NB4 (cell line): ENCODE data around the gene TNFAIP8L3.

Experiments used
- DNase-seq: peaks from one replicate; pipeline ENCODE4 v3.0.0; 2010; ENCODE audit warnings: low read depth
- H3K4me3 ChIP-seq: one replicate; pipeline ENCODE4 v1.5.1; 2011; ENCODE audit warnings: mild to moderate bottlenecking, low read depth, low read length, moderate library complexity
- CTCF ChIP-seq: IDR thresholded peaks from one replicate; pipeline ENCODE4 v1.5.1; 2012; ENCODE audit warnings: low read depth, low read length
- MYC ChIP-seq: IDR thresholded peaks from 2 replicates; pipeline ENCODE4 v1.6.1; 2011; ENCODE audit warnings: low read depth, low read length
- POLR2A ChIP-seq: IDR thresholded peaks from 2 replicates; pipeline ENCODE4 v1.6.1; 2011; ENCODE audit warnings: mild to moderate bottlenecking; ENCODE audit not compliant: insufficient read length; ENCODE audit errors: extremely low read depth
- TF ChIP-seq, protein P1 (sequence below): IDR thresholded peaks from 2 replicates; pipeline ENCODE4 v1.6.1; 2011; ENCODE audit warnings: low read depth, low read length

The TNFAIP8L3 gene

GRCh38 chr15:51053571-51053970 is 41.1 kb downstream of the TNFAIP8L3 start:
- no peak for DNase-seq
- TF ChIP-seq POLR2A (no peak), CTCF (no peak), MYC (no peak)
- TF ChIP-seq, protein P1, sequence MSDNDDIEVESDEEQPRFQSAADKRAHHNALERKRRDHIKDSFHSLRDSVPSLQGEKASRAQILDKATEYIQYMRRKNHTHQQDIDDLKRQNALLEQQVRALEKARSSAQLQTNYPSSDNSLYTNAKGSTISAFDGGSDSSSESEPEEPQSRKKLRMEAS = no peak
- H3K4me3 ChIP-seq = no peak overlapping the region

DNA sequence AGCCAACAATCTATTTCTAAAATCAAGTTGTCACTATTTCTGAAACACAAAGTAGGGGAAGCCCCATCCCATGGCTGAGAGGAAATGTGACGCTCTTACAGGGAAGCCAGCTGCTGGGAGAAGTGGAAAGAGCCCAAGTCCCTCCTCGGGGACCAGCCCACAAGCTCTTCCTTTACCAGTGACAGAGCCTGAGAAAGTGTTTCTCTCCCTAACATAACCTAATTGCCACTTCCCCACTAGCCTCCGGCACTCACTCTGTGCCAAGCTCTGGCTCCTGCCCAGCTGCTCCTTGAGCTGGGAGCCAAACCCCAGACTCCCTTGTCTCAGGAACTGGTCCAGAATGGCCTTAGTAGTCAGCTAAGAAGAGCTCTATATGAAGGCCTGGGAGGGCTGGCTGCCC is 42.9 kb downstream of the TNFAIP8L3 start:
- no peak for DNase-seq
- H3K4me3 ChIP-seq = no peak overlapping the region
- TF ChIP-seq, protein P1 = no peak
- TF ChIP-seq POLR2A (no peak), MYC (no peak), CTCF (no peak)

GRCh38 chr15:51049081-51049480 is 45.6 kb downstream of the TNFAIP8L3 start:
- TF ChIP-seq MYC (no peak), POLR2A (no peak), CTCF (no peak)
- TF ChIP-seq, protein P1 = no peak
- H3K4me3 ChIP-seq = no peak overlapping the region

GRCh38 chr15:51048308-51048707 is 46.4 kb downstream of the TNFAIP8L3 start:
- peak; percentile 82 for DNase-seq

More at GRCh38 chr15:51049081-51049480, 45.6 kb downstream of the TNFAIP8L3 start:
- no peak for DNase-seq

DNA sequence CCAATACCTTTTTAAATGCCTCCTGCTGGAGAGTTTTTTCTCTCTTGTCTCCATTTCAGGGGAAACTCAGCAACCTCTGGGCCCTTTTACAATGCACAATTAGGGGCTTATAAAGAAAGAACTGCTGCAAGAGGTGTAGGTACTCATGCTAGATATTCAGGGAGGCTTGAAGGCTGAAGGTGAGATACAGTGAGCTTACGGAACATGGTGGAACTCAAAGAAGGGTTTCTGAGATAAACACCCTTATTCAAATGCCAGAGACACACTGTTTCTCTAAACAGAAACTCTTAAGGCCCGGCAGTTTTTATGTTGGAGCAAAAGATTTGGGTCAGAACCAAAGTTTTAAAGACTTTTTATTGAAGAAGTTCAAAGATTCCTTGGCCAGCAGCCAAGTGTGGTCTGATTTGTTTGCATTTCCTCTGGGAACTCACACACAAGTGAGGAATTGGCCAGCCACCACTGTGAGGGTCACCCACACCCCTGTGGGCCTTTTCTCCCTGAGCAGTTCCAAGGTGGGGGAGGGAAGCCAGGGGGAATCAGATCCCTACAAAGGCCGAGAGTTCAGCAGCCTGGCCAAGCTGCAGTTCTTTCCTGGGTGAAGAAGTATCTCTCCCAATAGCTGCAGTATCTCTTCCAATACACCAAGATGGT is 47.8 kb downstream of the TNFAIP8L3 start:
- TF ChIP-seq POLR2A (no peak), CTCF (no peak), MYC (no peak)
- TF ChIP-seq, protein P1 = no peak
- no peak for DNase-seq
- H3K4me3 ChIP-seq = no peak overlapping the region

More at GRCh38 chr15:51048308-51048707, 46.4 kb downstream of the TNFAIP8L3 start:
- TF ChIP-seq, protein P1 = no peak
- no peak for TF ChIP-seq POLR2A
- TF ChIP-seq MYC = no peak
- no peak for TF ChIP-seq CTCF
- no peak overlapping the region for H3K4me3 ChIP-seq

GRCh38 chr15:51046016-51046415 is 48.7 kb downstream of the TNFAIP8L3 start:
- no peak for DNase-seq
- no peak for TF ChIP-seq MYC
- TF ChIP-seq CTCF = no peak
- TF ChIP-seq, protein P1 = no peak
- no peak for TF ChIP-seq POLR2A
- no peak overlapping the region for H3K4me3 ChIP-seq
